ENCODE measurements around the gene CNTN4.

Gene CNTN4

DNA sequence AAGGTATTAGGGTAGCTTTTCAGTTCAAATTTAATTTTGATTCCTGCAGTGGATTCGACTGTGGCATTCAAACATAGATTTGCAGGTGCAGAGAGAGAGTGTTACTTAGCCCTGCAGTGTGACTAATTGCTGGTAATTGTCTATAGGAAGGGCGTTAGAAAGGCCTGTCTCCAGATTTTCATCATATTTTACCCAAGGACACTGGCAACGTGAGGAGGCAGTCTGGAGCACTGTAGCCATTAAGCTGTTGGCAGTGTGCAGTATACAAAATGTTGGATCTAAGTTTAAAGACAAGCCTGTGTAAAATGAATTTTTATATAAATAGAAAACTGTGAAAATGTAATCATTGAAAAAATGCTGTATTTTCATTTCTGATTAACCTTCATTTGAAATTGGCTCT lies 342.9 kb downstream of the CNTN4 start:
- DNase-seq: no peak

- DNase-seq: no peak
Observed at GRCh38 chr3:2446146-2446545, 347.5 kb downstream of the CNTN4 start.

DNA sequence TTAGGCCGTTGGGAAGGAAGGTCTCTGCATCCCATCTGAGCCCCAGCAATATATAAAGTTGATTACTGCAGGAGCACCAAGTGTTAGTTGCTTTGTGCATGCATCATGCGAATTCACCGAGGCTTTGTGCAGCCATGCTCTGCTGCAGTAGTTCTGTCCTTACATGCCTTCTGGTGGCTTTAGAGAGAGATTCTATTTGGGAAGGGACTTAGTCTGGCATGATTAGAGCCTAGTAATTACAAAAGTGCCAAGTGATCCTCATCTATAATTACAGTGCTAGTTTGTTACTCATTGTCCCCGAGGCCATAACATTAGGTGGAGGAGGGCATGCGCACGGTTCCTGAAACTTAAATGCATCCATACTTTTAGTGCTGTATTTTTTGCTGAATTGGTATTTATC lies 353.6 kb downstream of the CNTN4 start:
- DNase-seq: no peak

DNA sequence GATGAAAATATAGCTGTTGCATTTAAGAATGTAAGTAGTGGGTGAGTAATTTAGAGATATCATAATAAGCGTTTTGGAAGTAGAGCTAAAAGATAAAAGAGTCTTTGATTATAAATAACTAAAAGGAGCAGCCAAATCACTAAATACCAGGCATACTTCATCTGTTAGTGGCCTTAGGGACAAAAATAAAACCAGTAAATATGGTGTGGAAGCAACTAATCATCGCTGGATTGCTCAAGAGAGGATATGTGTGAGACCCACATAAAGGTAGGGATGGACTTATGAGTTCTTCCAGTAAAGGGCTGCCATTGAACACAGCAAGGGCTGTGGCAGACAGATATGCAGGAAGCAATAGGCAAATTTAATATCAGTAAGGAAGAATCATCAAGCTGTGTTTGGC lies 356.2 kb downstream of the CNTN4 start:
- no peak for DNase-seq

- no peak for DNase-seq
Observed at GRCh38 chr3:2456788-2457187, 358.1 kb downstream of the CNTN4 start.

- no peak for DNase-seq
Observed at GRCh38 chr3:2458816-2459215, 360.1 kb downstream of the CNTN4 start.

GRCh38 chr3:2465842-2466241 lies 367.2 kb downstream of the CNTN4 start:
- DNase-seq: no peak

GRCh38 chr3:2468816-2469215 lies 370.1 kb downstream of the CNTN4 start:
- DNase-seq: no peak

DNA sequence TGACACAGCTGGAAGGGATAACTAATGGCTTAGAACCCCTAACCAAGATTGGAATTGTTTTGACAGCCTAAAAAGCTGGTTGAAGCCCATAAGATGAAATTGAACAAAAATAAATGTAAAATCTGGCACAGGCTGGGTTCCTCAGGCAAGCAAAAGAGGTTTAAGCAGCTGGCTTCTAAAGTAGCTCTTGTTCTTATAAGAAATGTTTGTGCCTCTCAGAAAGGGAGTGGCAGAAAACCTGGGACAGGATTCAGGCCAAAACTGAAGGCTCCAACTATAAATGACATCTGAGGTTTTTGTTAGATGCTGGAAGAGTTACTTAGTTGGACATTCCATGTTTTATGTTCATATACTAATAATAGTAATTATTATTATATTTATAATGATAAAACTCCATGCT lies 378.3 kb downstream of the CNTN4 start:
- DNase-seq: no peak

- no peak for DNase-seq
Observed at GRCh38 chr3:2477620-2478019, 379.0 kb downstream of the CNTN4 start.

DNA sequence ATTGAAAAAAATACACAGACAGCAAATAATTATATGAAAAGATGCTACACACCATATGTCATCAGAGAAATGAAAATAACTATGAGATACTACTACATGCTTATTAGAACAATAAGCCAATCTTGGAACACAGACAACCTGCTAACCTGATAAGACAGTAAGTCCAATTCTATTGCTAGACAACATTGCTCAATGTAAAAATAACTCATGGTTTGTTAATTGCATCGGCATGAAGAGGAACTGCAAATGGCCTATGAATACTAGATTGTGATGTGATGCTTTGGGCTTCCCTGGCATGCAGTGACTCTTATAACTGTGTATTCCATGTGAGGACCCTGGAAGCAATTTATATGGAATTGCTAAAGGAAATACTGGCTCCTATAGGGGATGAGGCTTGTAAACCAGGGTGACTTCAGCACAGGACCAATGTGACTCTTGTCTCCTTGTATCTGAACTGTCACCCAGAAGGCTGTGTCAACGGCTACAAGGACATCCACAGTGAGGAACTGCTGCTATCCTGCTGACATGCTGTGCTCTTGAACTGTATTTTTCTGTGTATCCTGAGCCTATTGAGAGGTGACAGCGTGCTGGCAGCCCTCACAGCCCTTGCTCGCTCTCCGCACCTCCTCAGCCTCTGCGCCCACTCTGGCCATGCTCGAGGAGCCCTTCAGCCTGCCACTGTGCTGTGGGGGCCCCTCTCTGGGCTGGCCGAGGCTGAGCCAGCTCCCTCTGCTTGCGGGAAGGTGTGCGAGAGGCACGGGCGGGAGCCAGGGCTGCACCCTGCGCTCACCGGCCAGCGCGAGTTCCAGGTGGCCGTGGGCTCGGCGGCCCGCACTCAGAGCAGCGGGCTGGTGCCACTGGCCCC lies 385.7 kb downstream of the CNTN4 start:
- DNase-seq: no peak

DNA sequence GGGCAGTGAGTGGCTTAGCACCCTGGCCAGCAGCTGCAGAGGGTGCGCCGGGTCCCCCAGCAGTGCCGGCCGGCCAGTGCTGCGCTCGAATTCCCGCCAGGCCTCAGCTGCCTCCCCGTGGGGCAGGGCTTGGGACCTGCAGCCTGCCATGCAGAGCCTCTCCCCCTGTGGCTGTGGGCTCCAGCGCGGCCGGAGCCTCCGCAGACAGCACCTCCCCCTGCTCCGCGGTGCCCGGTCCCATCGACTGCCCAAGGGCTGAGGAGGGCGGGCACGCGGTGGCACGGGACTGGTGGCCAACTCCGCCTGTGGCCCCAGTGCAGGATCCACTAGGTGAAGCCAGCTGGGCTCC lies 386.3 kb downstream of the CNTN4 start:
- DNase-seq: no peak

DNA sequence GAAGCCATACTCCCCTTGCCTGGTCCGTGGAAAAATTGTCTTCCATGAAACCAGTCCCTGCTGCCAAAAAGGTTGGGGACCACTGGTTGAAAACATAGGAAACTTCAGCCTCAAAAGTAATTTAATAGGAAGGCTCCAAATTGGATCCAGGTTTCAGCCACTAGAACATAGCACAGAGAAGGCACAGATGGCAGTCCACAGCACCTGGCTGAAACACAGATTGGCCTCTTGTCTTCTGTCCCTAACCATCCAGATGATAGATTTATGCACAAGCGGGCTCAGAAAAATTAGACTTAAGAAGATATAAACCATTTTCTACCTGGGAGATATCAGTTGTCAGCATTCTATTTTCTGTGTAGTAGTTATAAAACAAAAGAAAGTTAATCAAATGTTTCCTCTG lies 397.1 kb downstream of the CNTN4 start:
- DNase-seq: no peak

DNA sequence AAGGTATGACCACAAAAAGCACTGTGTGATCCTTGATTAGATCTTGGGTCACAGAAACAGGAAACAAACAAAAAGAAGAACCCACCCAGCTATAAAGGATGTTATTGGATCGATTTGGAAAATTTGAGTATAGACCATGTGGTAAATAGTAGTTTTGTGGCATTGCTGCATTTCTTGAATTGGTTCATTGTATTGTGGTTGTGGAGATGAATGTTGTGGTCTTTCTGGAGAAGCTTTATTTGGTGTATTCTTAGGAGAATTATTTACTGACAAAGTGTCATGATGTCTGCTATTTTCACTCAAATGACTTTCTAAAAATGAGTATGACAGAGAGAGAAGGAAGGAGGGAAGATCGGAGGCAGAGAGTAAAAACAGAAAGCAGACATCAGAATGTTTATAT lies 406.2 kb downstream of the CNTN4 start:
- DNase-seq: no peak

DNA sequence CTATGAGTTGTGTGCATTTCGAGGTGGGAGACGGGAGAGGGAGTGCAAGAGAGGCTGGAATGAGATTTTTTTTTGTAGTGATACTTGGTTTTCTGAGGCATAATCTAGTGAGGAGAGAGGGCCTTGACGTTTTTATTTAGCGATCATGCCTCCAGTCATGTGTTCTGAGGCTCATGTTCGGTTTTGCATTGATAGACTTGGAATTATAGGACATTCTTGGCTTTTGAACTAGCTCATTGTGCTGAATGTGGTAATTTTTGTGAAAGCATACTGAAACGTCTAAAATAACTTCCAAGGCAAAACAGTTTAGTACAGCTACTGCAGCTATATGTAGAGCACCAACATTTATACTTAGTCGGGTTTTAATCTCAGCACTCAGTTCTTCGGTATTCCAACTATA lies 408.1 kb downstream of the CNTN4 start:
- no peak for DNase-seq

GRCh38 chr3:2510591-2511145 lies 412.0 kb downstream of the CNTN4 start:
- no peak for DNase-seq

DNA sequence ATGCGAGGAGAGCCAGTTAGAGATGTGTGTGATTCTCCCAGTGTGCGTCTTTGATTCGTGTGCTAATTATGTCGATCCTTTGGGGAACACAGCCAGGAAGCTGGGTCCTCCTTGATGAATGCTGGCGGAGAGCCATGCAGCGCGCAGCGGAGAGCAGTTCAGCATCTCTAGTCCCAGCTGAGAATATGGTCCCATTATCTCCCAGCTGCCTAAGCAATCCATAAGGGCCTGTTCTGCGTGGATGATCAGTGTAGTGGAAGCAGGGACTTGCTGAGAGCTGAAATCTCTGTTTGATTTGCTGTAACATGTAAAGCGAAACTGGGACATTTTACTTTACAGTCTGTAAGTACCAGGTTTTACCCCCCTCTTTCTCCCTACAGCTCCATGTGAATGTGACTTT lies 412.7 kb downstream of the CNTN4 start:
- DNase-seq: peak; percentile 84

- DNase-seq: no peak
Observed at GRCh38 chr3:2512881-2513280, 414.2 kb downstream of the CNTN4 start.

- no peak for DNase-seq
Observed at GRCh38 chr3:2513986-2514385, 415.3 kb downstream of the CNTN4 start.

DNA sequence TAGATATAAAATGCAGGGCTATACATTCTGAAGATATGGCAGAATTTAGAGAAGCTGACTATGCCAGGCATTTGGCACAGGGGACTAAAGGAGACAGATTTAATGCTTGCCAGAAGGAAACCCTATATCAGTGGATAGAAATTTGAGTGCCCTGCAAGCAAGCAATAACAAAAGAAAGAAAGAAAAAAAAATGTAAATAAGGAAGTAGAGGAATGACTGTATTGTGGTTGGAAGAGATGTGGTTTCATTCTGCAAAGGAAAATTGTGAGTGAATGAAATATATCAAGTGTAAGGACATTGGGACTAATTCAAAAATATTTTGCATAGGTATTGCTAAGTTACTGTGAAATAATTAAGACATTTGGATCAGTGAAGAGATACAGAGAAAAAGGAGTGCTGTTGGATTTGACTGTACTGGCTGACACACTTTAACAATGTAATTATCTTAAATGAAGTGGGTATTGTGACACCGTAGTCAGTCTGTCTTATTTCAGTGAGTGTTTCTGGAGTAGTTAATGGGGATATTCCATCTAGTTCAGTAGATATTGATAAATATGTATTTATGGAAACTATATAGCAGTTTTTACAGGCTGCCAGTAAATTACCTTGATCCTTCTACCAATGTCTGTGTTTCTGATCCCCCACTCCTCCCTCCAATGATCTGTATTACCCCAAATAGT lies 418.2 kb downstream of the CNTN4 start:
- no peak for DNase-seq

DNA sequence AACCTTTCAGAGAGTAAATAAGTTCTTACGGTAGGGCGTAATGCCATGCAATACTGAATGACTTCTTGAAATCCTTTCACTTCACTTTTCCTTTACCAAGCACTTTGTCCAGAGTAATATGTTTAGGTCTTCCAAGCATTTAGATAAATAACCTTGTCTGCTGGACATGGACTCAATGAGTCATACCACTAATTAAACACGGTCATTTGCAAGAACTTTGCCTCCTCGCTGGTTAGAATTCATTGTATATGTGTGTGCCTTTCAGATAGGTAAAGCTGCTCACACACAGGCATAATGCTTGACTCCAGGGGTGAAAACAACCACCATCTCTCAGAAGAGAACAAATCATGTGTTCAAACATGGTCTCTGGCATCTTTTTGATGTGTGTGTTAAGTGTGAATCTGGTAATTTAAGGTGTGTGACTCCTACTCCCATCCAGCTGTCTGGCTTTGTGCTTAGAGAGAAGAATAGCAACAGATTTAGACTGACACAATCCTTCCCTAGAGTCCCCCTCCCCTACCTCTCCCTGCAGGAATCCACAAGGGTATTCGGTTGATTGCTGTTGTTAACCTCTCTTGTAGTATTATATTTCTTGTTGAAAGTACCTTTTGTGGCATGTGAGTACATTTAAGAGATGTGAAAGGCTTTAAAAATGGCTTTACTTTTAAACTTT lies 419.0 kb downstream of the CNTN4 start:
- DNase-seq: peak; percentile 73

DNA sequence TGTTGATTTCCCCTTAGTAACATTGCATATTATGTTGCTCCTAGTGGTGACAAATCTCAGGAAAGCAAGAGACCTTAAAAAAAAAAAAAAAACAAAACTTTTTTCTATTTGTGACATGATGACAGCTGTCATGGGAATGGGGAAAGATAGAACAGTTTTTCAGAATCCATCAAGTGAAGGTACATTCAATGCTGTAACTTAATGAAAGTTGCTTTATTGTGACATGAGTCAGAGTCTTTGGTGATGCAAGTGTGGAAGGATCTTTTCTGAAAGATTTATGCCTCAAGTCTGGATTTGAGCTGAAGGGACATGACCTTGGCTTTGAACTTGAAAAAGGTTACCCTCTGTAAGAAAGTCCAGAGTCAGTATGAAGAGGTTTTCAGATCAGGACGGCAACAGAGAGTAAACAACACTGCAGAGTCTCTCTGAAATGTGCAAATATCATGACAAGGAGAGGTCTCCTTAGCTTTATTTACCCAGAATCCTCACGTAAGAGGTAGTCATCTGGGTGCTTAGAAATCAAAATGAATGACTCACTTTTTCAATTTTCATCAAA lies 424.7 kb downstream of the CNTN4 start:
- no peak for DNase-seq

GRCh38 chr3:2525968-2526367 lies 427.3 kb downstream of the CNTN4 start:
- no peak for DNase-seq

- no peak for DNase-seq
Observed at GRCh38 chr3:2526926-2527325, 428.3 kb downstream of the CNTN4 start.
